ENCODE measurements around the gene ARL17B. TPM values are rescaled to one million over a fixed set of nuclear protein-coding genes. Genes with fewer than 3 reads are reported as not detected.
"Not testable (repeated sequence)": the region's sequence is repeated elsewhere in the genome, so short reads cannot be mapped to it uniquely, and the experiment has no call there.

The ARL17B gene
- total RNA-seq, 1 experiment from 2014 or later, result 41.1 TPM

DNA sequence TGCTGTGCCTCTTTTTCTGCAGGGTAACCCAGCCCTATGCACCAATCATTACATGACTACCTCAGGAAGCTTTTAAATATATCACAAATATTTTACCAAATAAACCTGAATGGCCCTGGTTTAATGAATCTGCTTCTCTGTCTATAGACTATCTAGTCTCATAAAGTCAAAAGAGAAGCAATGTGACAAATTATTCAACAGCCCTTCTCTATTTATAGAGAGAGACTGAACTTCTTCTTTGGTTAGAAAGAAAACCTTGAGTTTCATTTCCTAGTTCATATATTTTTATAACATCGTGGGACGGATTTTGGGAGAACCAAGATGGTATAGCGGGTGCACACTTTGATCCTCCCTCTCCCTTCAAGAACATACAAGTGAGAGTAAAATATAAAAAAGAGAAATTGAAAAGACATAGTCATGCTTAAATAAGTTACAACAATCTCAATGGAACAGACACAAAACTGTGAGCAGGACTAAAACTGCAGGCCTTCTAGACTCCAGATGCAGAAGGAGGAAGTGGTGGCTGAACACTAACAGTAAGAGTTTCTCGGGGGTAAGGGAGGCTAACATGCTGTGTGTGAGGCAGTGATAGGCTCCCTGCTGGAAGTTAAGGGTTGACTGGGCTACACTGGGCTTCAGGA is 70.5 kb downstream of the ARL17B start:
- H3K4me3 Mint-ChIP-seq (ENCODE audit: unreplicated experiment); intact Hi-C loops (cut with micrococcal nuclease; ENCODE audit: unreplicated experiment); H3K4me1 ChIP-seq; H3K9me3 ChIP-seq; H3K9me3 Mint-ChIP-seq (ENCODE audit: unreplicated experiment); BruUV-seq (replicated peaks); POLR2A ChIA-PET; H3K36me3 Mint-ChIP-seq (ENCODE audit: insufficient read depth, unreplicated experiment); H3K4me3 ChIP-seq (ENCODE audit: low read depth, low read length); CTCF ChIA-PET; H3K36me3 ChIP-seq (ENCODE audit: control insufficient read depth, insufficient read depth, low read length); H3K27me3 Mint-ChIP-seq (ENCODE audit: insufficient read depth, unreplicated experiment); DNase-seq; H3K27ac Mint-ChIP-seq (ENCODE audit: unreplicated experiment); H3K27me3 ChIP-seq (replicated peaks; ENCODE audit: control insufficient read depth, insufficient read depth, low read length): not testable (repeated sequence)
- peaks cover 13% of the 10 kb centered on the region for H3K4me1 Mint-ChIP-seq (ENCODE audit: low read depth, unreplicated experiment)

DNA sequence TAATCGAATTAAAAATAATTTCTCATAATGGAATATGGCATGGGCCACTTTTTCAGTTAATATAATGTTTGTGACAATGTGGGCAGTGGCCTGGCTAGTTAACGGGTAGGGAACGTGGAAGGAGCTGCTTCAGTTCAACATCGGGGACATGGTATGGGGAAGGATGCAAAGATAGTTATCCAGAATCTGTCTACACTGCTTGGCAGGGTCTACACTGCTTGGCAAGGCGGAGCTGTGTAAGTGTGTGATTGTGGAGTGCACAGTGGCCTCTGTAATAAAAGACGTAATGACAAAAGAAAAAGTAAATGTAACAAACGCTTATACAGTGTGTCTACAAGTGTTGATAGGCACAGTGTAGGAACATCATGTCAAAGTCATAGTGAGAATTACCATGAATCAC is 74.0 kb downstream of the ARL17B start:
- H3K27ac Mint-ChIP-seq (ENCODE audit: unreplicated experiment); H3K36me3 Mint-ChIP-seq (ENCODE audit: insufficient read depth, unreplicated experiment); H3K36me3 ChIP-seq (ENCODE audit: control insufficient read depth, insufficient read depth, low read length); H3K9me3 ChIP-seq; H3K4me1 ChIP-seq; POLR2A ChIA-PET; H3K27me3 ChIP-seq (replicated peaks; ENCODE audit: control insufficient read depth, insufficient read depth, low read length); BruUV-seq (replicated peaks); H3K27me3 Mint-ChIP-seq (ENCODE audit: insufficient read depth, unreplicated experiment); H3K4me3 ChIP-seq (ENCODE audit: low read depth, low read length); DNase-seq; H3K9me3 Mint-ChIP-seq (ENCODE audit: unreplicated experiment); H3K4me3 Mint-ChIP-seq (ENCODE audit: unreplicated experiment); CTCF ChIA-PET: not testable (repeated sequence)
- intact Hi-C loops (cut with micrococcal nuclease; ENCODE audit: unreplicated experiment), result loop anchor here (10.0 kb wide), 1 partner anchor 93 kb away; the partner anchor contains the start of gene KANSL1
- peaks cover 13% of the 10 kb centered on the region for H3K4me1 Mint-ChIP-seq (ENCODE audit: low read depth, unreplicated experiment)

DNA sequence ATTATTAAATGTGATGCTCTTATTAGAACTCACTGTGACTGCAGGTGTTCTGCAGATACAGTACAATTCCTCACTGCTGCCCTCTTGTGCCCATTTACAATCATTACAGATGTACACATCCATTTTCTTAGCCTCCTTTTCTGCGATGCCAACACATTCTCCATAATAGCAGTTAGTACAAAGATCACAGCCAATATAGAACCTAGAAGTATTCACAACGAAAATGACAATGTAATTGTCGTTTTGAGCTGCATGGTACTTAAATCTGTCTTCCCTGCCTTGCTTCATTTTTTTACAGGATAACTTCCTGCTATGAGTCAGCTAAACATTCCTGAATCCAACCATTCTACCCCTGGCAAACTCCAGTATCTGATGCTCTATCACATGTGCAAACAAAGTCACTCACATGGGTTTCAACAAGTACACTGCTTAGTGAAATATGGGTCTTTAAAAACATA is 74.8 kb downstream of the ARL17B start:
- intact Hi-C loops (cut with micrococcal nuclease; ENCODE audit: unreplicated experiment), result loop anchor here (10.0 kb wide), 1 partner anchor 92 kb away; the partner anchor contains the start of gene KANSL1
- CTCF ChIA-PET, result interaction anchor here (0.6 to 0.7 kb wide), 3 partner anchors 16 to 506 kb away, joined by 5 to 7 read pairs (median 5); no protein-coding TSS in a partner anchor
- H3K9me3 Mint-ChIP-seq (ENCODE audit: unreplicated experiment); H3K4me1 ChIP-seq; H3K27me3 Mint-ChIP-seq (ENCODE audit: insufficient read depth, unreplicated experiment); POLR2A ChIA-PET; H3K36me3 Mint-ChIP-seq (ENCODE audit: insufficient read depth, unreplicated experiment); BruUV-seq (replicated peaks); H3K9me3 ChIP-seq; H3K36me3 ChIP-seq (ENCODE audit: control insufficient read depth, insufficient read depth, low read length); H3K4me3 ChIP-seq (ENCODE audit: low read depth, low read length); H3K27me3 ChIP-seq (replicated peaks; ENCODE audit: control insufficient read depth, insufficient read depth, low read length): not testable (repeated sequence)
- H3K4me3 Mint-ChIP-seq (ENCODE audit: unreplicated experiment), result peak overlapping the region; percentile 50
- H3K27ac Mint-ChIP-seq (ENCODE audit: unreplicated experiment), result peak overlapping the region; percentile 83
- peaks cover 13% of the 10 kb centered on the region for H3K4me1 Mint-ChIP-seq (ENCODE audit: low read depth, unreplicated experiment)
- TF ChIP-seq, protein P1, sequence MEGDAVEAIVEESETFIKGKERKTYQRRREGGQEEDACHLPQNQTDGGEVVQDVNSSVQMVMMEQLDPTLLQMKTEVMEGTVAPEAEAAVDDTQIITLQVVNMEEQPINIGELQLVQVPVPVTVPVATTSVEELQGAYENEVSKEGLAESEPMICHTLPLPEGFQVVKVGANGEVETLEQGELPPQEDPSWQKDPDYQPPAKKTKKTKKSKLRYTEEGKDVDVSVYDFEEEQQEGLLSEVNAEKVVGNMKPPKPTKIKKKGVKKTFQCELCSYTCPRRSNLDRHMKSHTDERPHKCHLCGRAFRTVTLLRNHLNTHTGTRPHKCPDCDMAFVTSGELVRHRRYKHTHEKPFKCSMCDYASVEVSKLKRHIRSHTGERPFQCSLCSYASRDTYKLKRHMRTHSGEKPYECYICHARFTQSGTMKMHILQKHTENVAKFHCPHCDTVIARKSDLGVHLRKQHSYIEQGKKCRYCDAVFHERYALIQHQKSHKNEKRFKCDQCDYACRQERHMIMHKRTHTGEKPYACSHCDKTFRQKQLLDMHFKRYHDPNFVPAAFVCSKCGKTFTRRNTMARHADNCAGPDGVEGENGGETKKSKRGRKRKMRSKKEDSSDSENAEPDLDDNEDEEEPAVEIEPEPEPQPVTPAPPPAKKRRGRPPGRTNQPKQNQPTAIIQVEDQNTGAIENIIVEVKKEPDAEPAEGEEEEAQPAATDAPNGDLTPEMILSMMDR (IDR thresholded peaks at IDR 0.05; ENCODE audit: insufficient read depth in 1 of 2, low read depth in 1 of 2, low read length in 1 of 2, severe bottlenecking in 1 of 2, unreplicated experiment in 1 of 2), result peak; percentile 66 to 91
- peak; percentile 61 to 80 for DNase-seq

DNA sequence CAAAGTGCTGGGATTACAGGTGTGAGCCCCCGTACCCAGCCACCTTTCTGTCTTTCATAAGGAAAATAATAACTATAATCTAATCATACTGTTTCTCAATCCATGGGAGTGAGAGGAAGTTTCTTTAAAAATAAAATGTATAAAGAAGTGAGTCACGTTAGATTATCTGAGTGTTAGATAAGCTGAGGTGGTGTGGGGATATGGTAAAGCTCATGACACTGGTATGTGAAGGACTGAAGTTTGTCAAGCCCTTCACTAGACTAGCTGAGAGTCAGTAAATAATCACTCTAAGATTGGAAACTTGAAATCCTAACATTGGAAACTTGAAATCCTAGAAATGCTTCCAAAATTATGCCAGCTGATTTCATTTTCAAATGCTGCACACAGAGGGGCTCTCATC is 76.1 kb downstream of the ARL17B start:
- not testable (repeated sequence) for H3K9me3 Mint-ChIP-seq (ENCODE audit: unreplicated experiment); H3K9me3 ChIP-seq; H3K27me3 ChIP-seq (replicated peaks; ENCODE audit: control insufficient read depth, insufficient read depth, low read length); H3K4me1 ChIP-seq; DNase-seq; H3K36me3 ChIP-seq (ENCODE audit: control insufficient read depth, insufficient read depth, low read length); H3K27me3 Mint-ChIP-seq (ENCODE audit: insufficient read depth, unreplicated experiment); H3K36me3 Mint-ChIP-seq (ENCODE audit: insufficient read depth, unreplicated experiment); H3K27ac Mint-ChIP-seq (ENCODE audit: unreplicated experiment); H3K4me3 ChIP-seq (ENCODE audit: low read depth, low read length); H3K4me3 Mint-ChIP-seq (ENCODE audit: unreplicated experiment); BruUV-seq (replicated peaks)
- ChIA-PET POLR2A (interaction anchor here (0.6 kb wide), 1 partner anchor 267 kb away, joined by 6 read pairs; no protein-coding TSS in a partner anchor), CTCF (interaction anchor here (0.7 kb wide), 1 partner anchor 16 kb away, joined by 3 read pairs; no protein-coding TSS in a partner anchor)
- H3K4me1 Mint-ChIP-seq (ENCODE audit: low read depth, unreplicated experiment), result peaks cover 13% of the 10 kb centered on the region
- intact Hi-C loops (cut with micrococcal nuclease; ENCODE audit: unreplicated experiment), result loop anchor here (10.0 kb wide), 1 partner anchor 91 kb away; the partner anchor contains the start of gene KANSL1

DNA sequence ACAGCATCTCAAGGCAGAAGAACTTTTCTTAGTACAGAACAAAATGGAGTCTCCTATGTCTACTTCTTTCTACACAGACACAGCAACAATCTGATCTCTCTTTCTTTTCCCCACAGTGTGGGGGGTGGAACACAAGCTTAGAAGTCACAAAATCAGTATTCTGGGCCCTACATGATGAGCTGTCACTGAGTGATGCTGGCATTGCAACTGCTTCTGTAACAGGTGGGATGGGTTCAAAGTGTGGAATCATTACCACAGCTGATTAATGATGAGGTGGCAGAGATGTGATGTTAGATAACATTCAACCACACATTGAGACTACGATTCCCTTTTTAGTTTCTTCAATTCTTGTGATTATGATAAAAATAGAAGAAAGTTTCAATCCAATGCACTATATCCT is 77.1 kb downstream of the ARL17B start:
- CTCF ChIA-PET; H3K9me3 ChIP-seq; DNase-seq; H3K27me3 ChIP-seq (replicated peaks; ENCODE audit: control insufficient read depth, insufficient read depth, low read length); H3K9me3 Mint-ChIP-seq (ENCODE audit: unreplicated experiment); H3K36me3 ChIP-seq (ENCODE audit: control insufficient read depth, insufficient read depth, low read length); H3K36me3 Mint-ChIP-seq (ENCODE audit: insufficient read depth, unreplicated experiment); POLR2A ChIA-PET; H3K27me3 Mint-ChIP-seq (ENCODE audit: insufficient read depth, unreplicated experiment); H3K4me3 Mint-ChIP-seq (ENCODE audit: unreplicated experiment); BruUV-seq (replicated peaks); H3K4me3 ChIP-seq (ENCODE audit: low read depth, low read length); H3K27ac Mint-ChIP-seq (ENCODE audit: unreplicated experiment): not testable (repeated sequence)
- peaks cover 19% of the 10 kb centered on the region for H3K4me1 Mint-ChIP-seq (ENCODE audit: low read depth, unreplicated experiment)
- H3K4me1 ChIP-seq, result peaks cover 11% of the 10 kb centered on the region
- intact Hi-C loops (cut with micrococcal nuclease; ENCODE audit: unreplicated experiment), result loop anchor here (10.0 kb wide), 1 partner anchor 90 kb away; the partner anchor contains the start of gene KANSL1

DNA sequence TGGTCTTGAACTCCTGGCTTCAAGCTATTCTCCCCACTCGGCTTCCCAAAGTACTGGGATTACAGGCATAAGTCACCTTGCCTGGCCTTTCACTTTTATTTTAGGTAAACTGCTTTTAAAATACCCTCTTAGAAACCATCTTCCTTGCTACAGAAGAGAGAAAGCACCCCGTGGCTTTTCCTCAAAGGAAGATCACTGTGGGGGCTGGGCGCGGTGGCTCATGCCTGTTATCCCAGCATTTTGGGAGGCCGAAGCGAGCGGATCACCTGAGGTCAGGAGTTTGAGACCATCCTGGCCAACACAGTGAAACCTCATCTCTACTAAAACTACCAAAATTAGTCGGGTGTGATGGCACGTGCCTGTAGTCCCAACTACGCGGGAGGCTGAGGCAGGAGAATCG is 78.9 kb downstream of the ARL17B start:
- peaks cover 17% of the 10 kb centered on the region for H3K4me1 Mint-ChIP-seq (ENCODE audit: low read depth, unreplicated experiment)
- DNase-seq; H3K9me3 Mint-ChIP-seq (ENCODE audit: unreplicated experiment); H3K4me3 Mint-ChIP-seq (ENCODE audit: unreplicated experiment); H3K4me3 ChIP-seq (ENCODE audit: low read depth, low read length); H3K36me3 ChIP-seq (ENCODE audit: control insufficient read depth, insufficient read depth, low read length); CTCF ChIA-PET; POLR2A ChIA-PET; BruUV-seq (replicated peaks); H3K9me3 ChIP-seq; H3K36me3 Mint-ChIP-seq (ENCODE audit: insufficient read depth, unreplicated experiment); H3K27me3 Mint-ChIP-seq (ENCODE audit: insufficient read depth, unreplicated experiment); H3K27ac Mint-ChIP-seq (ENCODE audit: unreplicated experiment); H3K27me3 ChIP-seq (replicated peaks; ENCODE audit: control insufficient read depth, insufficient read depth, low read length): not testable (repeated sequence)
- intact Hi-C loops (cut with micrococcal nuclease; ENCODE audit: unreplicated experiment), result loop anchor here (10.0 kb wide), 1 partner anchor 88 kb away; the partner anchor contains the start of gene KANSL1
- peaks cover 11% of the 10 kb centered on the region for H3K4me1 ChIP-seq
